Esophagus (tissue), 2 donors: ENCODE data around the gene FLAD1. TPM values are rescaled to one million over a fixed set of nuclear protein-coding genes. Genes with fewer than 3 reads are reported as not detected.

Experiments used
- H3K27ac ChIP-seq, 2 donors: one replicate each; pipeline ENCODE4 v1.5.1; 2013; ENCODE audit warnings: low read depth in 2 of 2, mild to moderate bottlenecking in 2 of 2, inconsistent platforms in 1 of 2, low read length in 1 of 2, moderate library complexity in 1 of 2
- H3K27me3 ChIP-seq, 2 donors: one replicate each; pipeline ENCODE4 v1.6.1; 2013; ENCODE audit warnings: low read length in 2 of 2, control low read depth in 1 of 2, mild to moderate bottlenecking in 1 of 2; ENCODE audit not compliant: insufficient read depth in 2 of 2, control insufficient read depth in 1 of 2
- H3K36me3 ChIP-seq, 2 donors: one replicate each; pipeline ENCODE4 v1.6.1; 2013; ENCODE audit warnings: low read length in 1 of 2; ENCODE audit not compliant: control insufficient read depth in 2 of 2, insufficient read depth in 2 of 2
- H3K4me1 ChIP-seq, 2 donors: one replicate each; pipeline ENCODE4 v1.6.1; 2013; ENCODE audit warnings: low read length in 1 of 2; ENCODE audit not compliant: control insufficient read depth in 2 of 2, insufficient read depth in 2 of 2
- H3K4me3 ChIP-seq, 2 donors: one replicate each; pipeline ENCODE4 v1.5.1; 2013; ENCODE audit warnings: low read length in 2 of 2, mild to moderate bottlenecking in 2 of 2, low read depth in 1 of 2, moderate library complexity in 1 of 2
- H3K9me3 ChIP-seq, 2 donors: one replicate each; pipeline ENCODE4 v1.6.1; 2013; ENCODE audit warnings: mild to moderate bottlenecking in 2 of 2, low read depth in 1 of 2, low read length in 1 of 2, moderate library complexity in 1 of 2; ENCODE audit not compliant: control insufficient read depth in 2 of 2, insufficient read depth in 1 of 2
- WGBS, 2 donors: extraction: QIAGEN DNeasy Blood & Tissue Kit; methylation state at CpG; one replicate each; pipeline ENCODE4 v1.1.7; 2013; 5-methylcytosine and 5-hydroxymethylcytosine counted together
- polyA plus RNA-seq, 2 donors: library from polyadenylated mRNA; stranded (reverse); fragments of 200-250 nt; gene quantifications; one replicate each; pipeline ENCODE4 v1.2.3, GENCODE V29; 2013
- donor health status: healthy with polysubstance abuse.
- donor health status: Bipolar disorder and iron deficiency.

The FLAD1 gene
- polyA plus RNA-seq, 2 donors: 27.1 TPM

GRCh38 chr1:155022136-155022926 lies 39.2 kb downstream of the FLAD1 start:
- Histone ChIP-seq H3K27me3 (no peaks in the 10 kb centered on the region), H3K36me3 (no peaks in the 10 kb centered on the region), H3K9me3 (no peaks in the 10 kb centered on the region), H3K27ac (no peak overlapping the region), H3K4me3 (no peak overlapping the region), H3K4me1 (peaks cover under 1 to 20% of the 10 kb centered on the region in 2 donors)
- 80 to 85% methylated on average over 8 of the region's 8 CpGs for whole genome bisulfite sequencing, 2 donors

GRCh38 chr1:155022927-155023236 lies 39.7 kb downstream of the FLAD1 start:
- H3K36me3 ChIP-seq: no peaks in the 10 kb centered on the region
- H3K4me1 ChIP-seq: peaks cover 0 to 15% of the 10 kb centered on the region in 2 donors
- H3K27me3 ChIP-seq: no peaks in the 10 kb centered on the region
- no peak overlapping the region for H3K4me3 ChIP-seq
- no peak overlapping the region for H3K27ac ChIP-seq
- WGBS, 2 donors: 43 to 49% methylated on average over 4 of the region's 4 CpGs
- H3K9me3 ChIP-seq: no peaks in the 10 kb centered on the region

GRCh38 chr1:155023627-155024026 lies 40.5 kb downstream of the FLAD1 start:
- Histone ChIP-seq H3K4me1 (peaks cover 0 to 14% of the 10 kb centered on the region in 2 donors), H3K36me3 (no peaks in the 10 kb centered on the region), H3K27ac (no peak overlapping the region), H3K27me3 (no peaks in the 10 kb centered on the region), H3K9me3 (no peaks in the 10 kb centered on the region), H3K4me3 (no peak overlapping the region)
- 78 to 80% methylated on average over 5 of the region's 5 CpGs for WGBS, 2 donors

- Histone ChIP-seq H3K4me1 (peaks cover 0 to 14% of the 10 kb centered on the region in 2 donors), H3K27ac (no peak overlapping the region), H3K36me3 (no peaks in the 10 kb centered on the region), H3K4me3 (no peak overlapping the region), H3K9me3 (no peaks in the 10 kb centered on the region), H3K27me3 (no peaks in the 10 kb centered on the region)
- 91 to 93% methylated on average over 9 of the region's 9 CpGs for WGBS, 2 donors
Measured at GRCh38 chr1:155024315-155024714, 41.2 kb downstream of the FLAD1 start.

- H3K27ac ChIP-seq: peak overlapping the region in 1 of 2 donors; percentile 18
- no peaks in the 10 kb centered on the region for H3K9me3 ChIP-seq
- H3K27me3 ChIP-seq: no peaks in the 10 kb centered on the region
- H3K4me3 ChIP-seq: no peak overlapping the region
- peaks cover 0 to 12% of the 10 kb centered on the region in 2 donors for H3K4me1 ChIP-seq
- 56 to 70% methylated on average over 9 of the region's 9 CpGs for WGBS, 2 donors
- no peaks in the 10 kb centered on the region for H3K36me3 ChIP-seq
Measured at GRCh38 chr1:155026154-155026553, 43.0 kb downstream of the FLAD1 start.

GRCh38 chr1:155026588-155026987 lies 43.4 kb downstream of the FLAD1 start:
- Histone ChIP-seq H3K9me3 (no peaks in the 10 kb centered on the region), H3K27ac (peak overlapping the region in 1 of 2 donors; percentile 18), H3K36me3 (no peaks in the 10 kb centered on the region), H3K4me1 (peaks cover 0 to 12% of the 10 kb centered on the region in 2 donors), H3K27me3 (no peaks in the 10 kb centered on the region), H3K4me3 (no peak overlapping the region)
- WGBS, 2 donors: 78 to 85% methylated on average over 6 of the region's 6 CpGs

GRCh38 chr1:155029513-155030242 lies 46.5 kb downstream of the FLAD1 start:
- no peaks in the 10 kb centered on the region for H3K36me3 ChIP-seq
- no peaks in the 10 kb centered on the region for H3K27me3 ChIP-seq
- H3K4me3 ChIP-seq: no peak overlapping the region
- H3K27ac ChIP-seq: no peak overlapping the region
- 85 to 88% methylated on average over 16 of the region's 16 CpGs for WGBS, 2 donors
- peaks cover 0 to 15% of the 10 kb centered on the region in 2 donors for H3K4me1 ChIP-seq
- no peaks in the 10 kb centered on the region for H3K9me3 ChIP-seq

GRCh38 chr1:155030243-155030795 lies 47.2 kb downstream of the FLAD1 start:
- H3K4me3 ChIP-seq: no peak overlapping the region
- no peaks in the 10 kb centered on the region for H3K9me3 ChIP-seq
- WGBS, 2 donors: 80 to 87% methylated on average over 15 of the region's 15 CpGs
- H3K27me3 ChIP-seq: no peaks in the 10 kb centered on the region
- no peak overlapping the region for H3K27ac ChIP-seq
- H3K4me1 ChIP-seq: peaks cover 0 to 15% of the 10 kb centered on the region in 2 donors
- no peaks in the 10 kb centered on the region for H3K36me3 ChIP-seq

GRCh38 chr1:155030899-155031298 lies 47.8 kb downstream of the FLAD1 start:
- Histone ChIP-seq H3K9me3 (no peaks in the 10 kb centered on the region), H3K36me3 (no peaks in the 10 kb centered on the region), H3K4me3 (no peak overlapping the region), H3K27ac (no peak overlapping the region), H3K4me1 (peaks cover 0 to 15% of the 10 kb centered on the region in 2 donors), H3K27me3 (no peaks in the 10 kb centered on the region)
- WGBS, 2 donors: 83 to 85% methylated on average over 11 of the region's 11 CpGs
